OCI-LY1 (cell line): ENCODE data around the gene TESK2.

Source experiments
- EZH2 ChIP-seq: fragments of 200-600 bp; sonication (generic), shearing (Covaris generic); IDR thresholded peaks from 2 replicates; pipeline ENCODE4 v1.8.0; 2017; ENCODE audit warnings: borderline replicate concordance, mixed run types, mild to moderate bottlenecking, antibody characterized with exemption, low read length, moderate library complexity, mixed read lengths
- TF ChIP-seq, protein P1 (sequence below): fragments of 200-600 bp; sonication (generic), shearing (Covaris generic); IDR thresholded peaks from 2 replicates; pipeline ENCODE4 v1.5.1; 2017; ENCODE audit warnings: mild to moderate bottlenecking, antibody characterized with exemption, low read length, moderate library complexity, mixed read lengths

DNA sequence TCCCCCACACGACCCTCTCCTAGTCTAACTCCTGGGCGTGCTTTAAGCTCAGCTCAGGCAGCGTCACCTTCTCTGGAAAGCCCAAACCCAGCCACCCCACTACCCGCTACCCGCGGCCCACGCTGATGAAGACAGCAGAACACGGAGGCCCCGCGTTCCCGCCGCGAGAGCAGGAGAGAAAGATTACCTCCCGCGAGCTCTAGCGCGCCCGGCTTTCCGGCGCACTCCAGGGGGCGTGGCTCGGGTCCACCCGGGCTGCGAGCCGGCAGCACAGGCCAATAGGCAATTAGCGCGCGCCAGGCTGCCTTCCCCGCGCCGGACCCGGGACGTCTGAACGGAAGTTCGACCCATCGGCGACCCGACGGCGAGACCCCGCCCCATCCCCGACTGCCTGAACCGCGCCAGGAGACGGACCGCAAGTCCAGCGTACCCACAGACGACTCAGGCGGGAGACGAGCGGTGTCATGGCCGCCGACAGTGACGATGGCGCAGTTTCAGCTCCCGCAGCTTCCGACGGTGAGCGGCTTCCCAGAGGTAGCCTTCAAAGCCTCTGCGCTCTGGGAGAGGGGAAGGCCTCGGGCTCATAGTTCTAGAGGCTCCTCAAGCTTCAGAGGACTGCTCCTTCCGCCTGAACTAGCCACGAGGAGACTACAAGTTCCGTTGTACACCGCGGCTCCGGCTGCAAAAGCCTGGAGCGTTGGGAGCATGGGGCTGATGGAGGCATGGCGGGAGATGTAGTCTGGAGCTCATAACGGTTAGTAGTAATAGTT, 151.0 kb downstream of the TESK2 start, which contains the start of the genes MUTYH and TOE1:
- TF ChIP-seq, protein P1, sequence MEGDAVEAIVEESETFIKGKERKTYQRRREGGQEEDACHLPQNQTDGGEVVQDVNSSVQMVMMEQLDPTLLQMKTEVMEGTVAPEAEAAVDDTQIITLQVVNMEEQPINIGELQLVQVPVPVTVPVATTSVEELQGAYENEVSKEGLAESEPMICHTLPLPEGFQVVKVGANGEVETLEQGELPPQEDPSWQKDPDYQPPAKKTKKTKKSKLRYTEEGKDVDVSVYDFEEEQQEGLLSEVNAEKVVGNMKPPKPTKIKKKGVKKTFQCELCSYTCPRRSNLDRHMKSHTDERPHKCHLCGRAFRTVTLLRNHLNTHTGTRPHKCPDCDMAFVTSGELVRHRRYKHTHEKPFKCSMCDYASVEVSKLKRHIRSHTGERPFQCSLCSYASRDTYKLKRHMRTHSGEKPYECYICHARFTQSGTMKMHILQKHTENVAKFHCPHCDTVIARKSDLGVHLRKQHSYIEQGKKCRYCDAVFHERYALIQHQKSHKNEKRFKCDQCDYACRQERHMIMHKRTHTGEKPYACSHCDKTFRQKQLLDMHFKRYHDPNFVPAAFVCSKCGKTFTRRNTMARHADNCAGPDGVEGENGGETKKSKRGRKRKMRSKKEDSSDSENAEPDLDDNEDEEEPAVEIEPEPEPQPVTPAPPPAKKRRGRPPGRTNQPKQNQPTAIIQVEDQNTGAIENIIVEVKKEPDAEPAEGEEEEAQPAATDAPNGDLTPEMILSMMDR = no peak
- no peak for TF ChIP-seq EZH2
